GM19452 (cell line): ENCODE measurements around the gene ITPR2.
"Not testable (repeated sequence)": the region's sequence is repeated elsewhere in the genome, so short reads cannot be mapped to it uniquely, and the experiment has no call there.

Experiments
- ATAC-seq: cut with Tn5 transposase; IDR thresholded peaks from one replicate; pipeline ENCODE4 v1.9.1; 2021; ENCODE audit not compliant: unreplicated experiment

The ITPR2 gene

DNA sequence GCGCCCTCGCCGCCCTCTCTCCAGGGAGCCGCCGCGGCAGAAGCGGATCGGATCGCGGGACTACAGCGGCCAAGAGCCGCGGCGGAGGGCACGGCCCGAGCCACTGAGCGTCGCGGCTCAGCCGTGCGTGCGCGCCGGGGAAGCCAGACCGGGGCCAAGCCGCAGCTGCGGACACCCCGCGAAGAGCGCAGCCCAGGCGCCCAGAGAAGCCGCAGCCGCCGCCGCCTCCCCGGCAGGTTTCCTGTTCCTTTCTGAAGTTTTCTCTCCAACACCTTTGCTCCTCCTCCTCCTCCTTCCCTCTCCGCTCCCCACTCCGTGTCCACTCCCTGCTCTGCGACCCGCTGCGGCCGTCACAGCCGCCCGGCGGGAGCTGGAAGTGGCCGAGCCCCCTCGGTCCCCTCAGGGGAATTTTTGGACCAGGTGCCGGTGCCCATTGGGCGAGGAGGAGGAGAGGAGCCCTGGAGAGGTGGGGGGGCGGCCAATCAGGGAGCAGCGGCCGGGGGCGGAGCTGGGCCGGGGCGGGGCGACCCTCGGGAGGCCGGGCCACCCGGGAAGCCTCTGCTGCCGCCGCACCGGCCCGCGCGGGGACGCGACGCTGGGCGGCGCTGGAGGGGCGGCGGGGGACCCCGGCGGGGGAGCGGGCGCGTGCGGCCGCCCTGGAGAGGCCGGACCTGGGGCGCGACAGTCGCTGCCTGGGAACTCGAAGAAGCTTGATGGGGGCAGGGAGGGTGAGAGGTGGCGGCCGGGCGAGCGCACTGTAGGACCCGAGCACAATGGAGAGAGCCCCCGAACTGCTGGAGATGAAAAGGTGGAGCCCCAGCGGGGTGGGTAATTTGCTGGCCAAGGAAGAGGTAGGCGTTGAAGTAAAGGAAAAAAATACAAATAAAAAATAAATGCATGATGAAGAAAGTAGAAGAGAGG, at the start of gene ITPR2:
Gene ITPR2 (minus strand): TSS at position 373 of the 921 bp plus-strand sequence. CDS start 413 bp downstream, outside the sequence.
- peak; percentile 60 for ATAC-seq

DNA sequence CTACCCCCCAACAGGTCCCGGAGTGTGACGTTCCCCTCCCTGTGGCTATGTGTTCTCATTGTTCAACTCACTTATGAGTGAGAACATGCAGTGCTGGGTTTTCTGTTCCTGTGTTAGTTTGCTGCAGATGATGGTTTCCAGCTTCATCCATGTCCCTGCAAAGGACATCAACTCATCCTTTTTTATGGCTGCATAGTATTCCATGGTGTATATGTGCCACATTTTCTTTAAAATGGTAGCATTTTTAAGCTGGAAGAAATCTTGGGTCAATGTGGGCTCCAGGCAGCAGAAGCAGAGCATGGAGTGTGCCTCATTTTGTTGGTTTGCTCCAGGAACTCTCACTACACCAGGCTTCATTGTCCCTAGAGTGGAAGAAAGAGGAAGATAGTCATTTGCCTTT, 47.6 kb upstream of the ITPR2 start:
- ATAC-seq: no peak

DNA sequence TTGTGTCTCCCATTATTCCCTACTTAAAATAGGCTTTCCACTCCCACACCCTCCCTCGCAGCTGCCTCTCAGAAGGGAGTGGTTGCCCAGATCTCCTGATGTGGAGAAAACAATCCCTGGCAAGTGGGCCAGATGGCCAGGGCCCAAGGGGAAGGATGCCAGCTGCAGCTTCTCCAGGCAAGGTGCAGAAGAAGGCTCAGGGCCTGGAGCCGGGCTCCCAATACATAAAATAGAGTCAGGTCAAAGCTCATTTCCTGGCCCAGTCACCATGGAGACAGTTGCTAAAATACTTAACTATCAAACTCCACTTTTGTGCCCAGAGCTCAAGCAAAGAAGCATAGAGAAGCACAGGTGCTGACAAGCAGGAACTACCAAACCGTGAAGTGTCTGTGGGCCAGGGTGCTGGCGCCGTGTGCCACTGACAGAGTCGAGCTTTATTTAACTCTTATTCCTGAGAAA, 45.7 kb upstream of the ITPR2 start:
- no peak for ATAC-seq

DNA sequence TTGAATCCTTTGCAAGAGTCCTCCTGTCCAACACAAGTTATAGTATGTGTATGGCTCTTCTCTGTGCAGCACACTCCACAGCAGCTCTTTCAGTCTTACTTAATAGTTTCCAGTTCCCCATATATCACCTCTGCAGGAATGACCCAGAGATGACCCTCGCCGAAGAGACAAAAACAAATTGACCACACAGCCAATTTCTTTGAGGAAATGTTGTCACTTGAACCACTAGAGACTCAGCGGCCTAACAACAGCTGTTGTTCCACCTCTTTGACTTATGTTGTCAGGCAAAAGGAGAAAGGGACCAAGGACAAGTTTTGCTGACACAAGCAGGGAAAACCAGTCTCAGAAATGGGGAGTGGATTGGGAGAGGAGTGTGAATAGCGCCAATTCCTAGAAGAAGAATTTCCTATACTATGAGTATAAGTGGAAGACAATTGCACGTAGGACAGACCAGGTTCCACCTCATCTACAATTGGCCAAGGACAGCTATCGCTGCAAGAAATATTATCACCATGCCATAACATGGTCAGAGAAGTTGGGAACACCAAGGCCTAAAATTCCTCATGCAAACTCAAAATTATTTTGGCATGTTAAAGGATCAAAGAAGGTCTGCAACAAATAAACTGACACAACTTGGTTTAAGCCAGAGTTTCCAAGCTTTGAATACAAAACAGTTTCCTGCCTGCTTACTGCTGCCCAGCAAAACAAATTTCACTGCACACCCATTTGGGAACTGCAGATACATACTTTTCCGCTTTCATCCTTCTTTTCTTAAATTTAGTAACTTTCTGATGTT, 41.7 kb upstream of the ITPR2 start:
- peak; percentile 67 for ATAC-seq

DNA sequence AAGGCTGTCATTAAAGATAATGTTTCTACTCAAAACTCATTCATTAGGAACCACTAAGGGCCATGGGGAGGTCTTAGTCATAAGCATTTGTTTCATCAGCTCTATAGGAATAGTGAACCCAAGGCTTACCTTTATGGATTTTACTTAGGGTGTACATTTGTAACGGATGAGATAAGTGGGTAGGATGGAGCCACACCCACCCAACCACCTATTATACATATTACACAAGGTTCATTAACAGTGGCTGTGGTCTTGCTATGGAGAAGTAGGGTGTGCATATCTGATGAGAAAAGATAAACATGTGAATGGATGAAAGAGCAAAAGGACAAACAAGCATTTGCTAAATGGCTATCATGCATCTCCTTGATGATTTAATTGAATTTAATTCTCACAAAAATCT, 39.6 kb upstream of the ITPR2 start:
- no peak for ATAC-seq

DNA sequence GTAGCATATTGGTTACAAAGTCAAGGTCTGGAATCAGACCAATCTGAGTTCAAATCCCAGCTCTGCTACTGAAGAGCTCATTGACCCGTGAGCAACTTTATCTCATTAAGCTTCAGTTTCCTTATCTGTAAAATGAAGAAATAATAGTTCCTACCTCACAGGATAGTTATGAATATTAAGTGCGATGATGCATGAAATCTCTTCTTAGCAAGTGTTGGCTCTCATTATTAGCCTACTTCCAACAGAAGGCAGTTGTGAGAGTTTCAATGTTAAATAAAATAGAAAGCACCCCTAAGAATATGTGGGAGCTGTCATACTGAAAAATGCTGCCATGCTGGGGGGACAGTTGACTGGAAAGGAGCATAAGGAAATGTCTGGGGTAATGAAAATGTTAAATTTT, 39.0 kb upstream of the ITPR2 start:
- ATAC-seq: no peak

DNA sequence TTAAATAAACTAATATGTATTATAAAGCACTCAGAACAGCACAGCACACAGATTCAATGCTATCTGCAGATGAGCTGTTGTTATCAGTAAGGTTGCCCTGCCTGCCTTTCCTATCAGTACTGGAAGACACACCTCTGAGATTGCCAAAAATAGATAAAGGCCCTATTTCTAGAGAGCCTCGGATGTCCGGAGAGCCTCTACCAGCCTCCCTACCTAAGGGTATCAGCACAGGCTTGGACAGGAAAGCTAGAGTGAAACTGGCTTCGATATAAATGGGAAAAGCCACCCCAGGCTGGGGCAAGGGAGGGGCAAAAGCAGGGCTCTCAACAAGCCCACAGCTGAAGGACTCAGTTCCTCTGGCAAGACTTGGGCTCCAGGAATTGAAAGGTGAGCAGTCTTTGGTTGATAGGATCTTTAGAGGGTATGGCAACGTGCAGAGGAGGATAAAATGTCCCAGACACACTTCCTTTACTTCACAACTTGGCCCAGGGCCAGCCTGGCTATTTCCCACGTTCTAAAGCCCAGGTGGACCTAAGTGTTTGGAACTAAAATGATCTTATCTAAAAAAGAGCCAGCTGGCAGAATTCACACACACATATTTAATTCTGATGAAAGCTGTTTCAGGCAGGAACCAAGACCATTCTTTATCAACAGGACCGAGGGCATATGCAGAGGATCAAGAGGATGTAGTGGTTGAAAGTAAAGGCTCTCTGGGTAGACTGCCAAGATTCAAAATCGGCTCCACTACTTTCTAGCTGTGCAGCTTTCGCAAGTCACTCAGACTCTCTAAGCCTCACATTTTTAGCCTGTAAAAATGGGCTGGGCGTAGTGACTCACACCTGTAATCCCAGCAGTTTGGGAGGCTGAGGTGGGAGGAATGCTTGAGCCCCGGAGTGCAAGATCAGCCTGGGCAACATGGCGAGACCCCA, 37.8 kb upstream of the ITPR2 start:
- no peak for ATAC-seq

DNA sequence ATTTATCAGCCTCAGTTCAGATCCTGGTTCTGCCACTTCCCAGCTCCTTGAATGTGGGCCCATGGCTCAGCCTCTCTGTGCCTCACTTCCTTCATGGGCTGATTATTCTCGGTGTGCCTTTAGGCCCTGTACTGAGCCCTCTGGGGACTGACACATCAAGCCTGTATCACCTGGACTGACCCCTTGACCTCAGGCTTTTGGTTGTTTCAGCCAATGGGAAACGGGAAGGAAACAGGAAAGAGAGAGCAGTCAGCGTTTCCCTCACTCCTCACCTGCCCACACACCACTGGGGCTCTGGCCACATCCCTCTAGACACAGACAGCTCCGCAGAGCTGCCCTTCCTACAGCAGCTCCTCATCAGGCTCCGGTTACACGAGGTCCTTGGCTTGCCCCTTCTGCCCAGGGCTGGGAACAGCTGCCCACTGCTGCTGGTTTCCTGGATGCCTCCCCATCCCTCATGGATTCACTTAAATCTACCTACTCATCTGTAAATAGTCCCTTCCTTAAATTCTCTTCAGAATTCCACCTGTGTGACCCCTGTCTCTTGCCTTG, 37.0 kb upstream of the ITPR2 start:
- ATAC-seq: no peak

DNA sequence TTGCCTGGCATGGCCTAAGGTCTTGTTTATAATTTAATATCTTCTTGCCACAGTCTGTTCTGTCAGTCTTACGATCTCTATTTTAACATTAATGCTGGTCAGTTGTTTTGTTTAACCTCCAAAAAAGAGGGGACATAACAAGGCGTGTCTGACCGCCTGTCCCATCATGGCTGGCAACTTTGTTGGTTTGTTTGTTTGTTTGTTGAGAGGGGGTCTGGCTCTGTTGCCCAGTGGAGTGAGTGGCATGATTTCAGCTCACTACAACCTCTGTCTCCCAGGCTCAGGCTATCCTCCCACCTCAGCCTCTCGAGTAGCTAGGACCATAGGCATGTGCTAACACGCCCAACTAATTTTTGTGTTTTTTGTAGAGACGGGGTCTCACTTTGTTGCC, 36.1 kb upstream of the ITPR2 start:
- no peak for ATAC-seq

DNA sequence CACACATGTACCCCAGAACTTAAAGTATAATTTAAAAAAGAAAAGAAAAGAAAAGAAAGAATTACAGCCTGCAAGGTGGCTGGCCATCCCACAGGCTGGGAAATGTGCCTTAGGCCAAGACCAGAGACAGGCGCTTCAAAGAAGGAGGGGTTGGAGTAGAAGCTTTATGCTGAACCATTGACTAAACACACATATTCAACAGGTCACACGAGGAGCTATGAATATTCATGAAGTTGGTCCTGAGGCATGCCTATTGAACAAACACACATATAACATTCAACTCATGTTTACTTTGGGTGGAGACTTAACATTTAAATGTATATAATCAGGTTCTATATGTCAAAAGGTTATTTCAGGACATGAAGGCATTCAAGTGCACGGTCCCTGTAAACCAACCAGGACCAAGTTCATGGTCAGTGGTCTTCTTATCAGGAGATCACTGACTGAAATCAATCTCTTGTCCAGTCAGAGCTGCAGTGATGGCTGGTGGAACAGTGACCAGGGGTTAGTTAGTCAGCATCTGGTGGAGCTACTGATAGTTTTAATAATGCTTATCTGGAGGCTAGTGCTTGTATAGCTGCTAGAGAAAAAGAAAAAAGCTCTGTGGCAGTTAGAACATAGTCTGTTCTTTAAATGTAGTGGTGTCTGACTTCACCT, 35.6 kb upstream of the ITPR2 start:
- ATAC-seq: no peak

DNA sequence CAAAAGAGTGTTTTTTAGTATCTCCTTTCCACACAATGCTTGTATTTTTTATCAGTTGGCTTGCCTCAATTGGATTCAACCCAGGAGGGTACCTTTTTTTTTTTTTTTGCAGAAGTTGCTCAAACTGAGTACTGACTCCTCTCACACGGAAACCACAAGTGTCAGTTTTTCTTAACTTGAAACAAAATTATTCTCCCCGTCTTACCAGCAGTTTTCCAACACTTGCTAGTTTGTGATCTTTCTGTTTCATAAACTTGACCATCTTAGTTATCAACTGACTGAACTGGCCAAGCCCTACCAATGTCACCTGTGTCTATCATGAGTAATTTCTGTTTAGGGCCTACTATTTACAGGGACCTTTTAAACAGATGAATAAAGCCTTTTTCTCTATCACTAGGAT, 34.1 kb upstream of the ITPR2 start:
- ATAC-seq: peak; percentile 81

DNA sequence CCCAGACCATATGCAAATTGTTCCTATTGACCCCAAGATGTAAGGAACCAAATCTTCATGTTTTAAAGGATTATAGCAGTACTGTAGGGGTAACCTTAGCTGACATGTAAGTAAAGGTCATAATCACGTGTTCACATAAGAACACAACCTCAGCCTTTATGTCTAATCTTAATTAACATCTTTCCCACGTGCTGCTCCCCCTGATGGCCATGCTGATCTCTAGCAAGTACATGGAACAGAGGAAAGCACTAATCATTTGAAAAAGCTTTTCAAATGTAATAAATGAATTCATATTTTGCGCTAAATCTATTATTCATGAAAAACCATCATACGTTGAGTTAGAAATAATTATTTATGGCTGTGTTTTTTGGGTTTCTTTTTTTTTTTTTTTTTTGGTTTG, 30.5 kb upstream of the ITPR2 start:
- no peak for ATAC-seq

DNA sequence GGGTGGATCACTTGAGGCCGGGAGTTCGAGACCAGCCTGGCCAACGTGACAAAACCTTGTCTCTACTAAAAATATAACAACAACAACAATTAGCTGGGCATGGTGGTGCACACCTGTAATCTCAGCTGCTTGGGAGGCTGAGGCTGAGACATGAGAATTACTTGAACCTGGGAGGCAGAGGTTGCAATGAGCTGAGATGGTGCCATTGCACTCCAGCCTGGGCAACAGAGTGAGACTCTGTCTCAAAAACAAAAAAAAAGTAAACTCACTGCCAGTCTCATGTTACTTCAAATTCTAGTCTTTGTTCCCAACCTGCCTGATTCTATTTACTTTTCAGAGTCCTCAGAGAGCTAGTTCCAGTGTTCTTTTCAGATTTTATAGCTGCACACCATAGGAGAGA, 29.8 kb upstream of the ITPR2 start:
- ATAC-seq: not testable (repeated sequence)

DNA sequence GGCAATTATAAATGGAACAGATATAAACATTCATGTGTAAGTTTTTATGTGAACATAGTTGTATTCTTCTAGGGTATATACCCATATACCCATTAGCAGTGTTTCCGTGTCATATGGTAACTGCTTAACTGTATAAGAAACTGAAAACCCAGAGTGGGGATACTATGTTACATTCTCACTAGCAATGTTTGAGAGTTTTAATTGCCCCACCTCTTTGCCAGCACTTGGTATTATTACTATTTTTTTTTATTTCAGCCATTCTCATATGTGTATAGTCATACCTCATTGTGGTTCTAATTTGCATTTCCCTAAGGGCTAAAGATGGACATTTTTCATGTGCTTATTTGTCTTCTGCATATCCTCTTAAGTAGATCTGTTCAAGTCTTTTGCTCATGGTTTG, 28.7 kb upstream of the ITPR2 start:
- ATAC-seq: no peak

DNA sequence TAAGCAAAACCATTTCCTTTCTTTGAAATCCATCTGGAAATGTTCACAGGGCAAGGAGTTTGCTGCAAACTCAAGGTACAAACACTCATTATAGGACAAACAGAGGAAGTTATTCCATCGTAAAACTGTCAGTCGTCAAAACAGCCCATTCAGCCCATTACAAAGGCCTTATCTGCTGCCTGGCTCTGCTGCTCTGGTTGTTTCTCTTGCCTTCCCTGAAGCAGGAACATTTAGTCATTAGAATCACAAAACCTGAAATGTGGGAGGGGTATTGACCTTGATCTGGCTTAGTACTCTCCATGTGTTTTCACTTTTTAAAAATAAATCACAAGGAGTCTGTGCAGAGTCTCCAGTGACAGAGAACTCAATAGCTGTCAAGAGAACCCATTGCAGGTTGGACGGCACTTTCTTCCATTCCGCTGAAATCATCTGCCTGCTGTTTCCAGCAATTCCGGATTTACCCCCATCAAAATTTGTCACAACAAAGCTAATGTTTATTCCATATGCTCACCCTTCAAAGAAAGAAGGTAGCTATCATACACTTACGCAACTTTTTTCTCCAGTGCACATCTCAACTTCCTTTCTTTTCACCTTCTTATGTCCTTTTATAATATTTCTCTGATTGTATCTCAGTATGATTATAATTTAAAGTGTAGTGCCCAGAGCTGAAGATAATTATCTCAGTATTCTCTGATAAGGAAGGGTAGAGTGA, 24.6 kb upstream of the ITPR2 start:
- no peak for ATAC-seq

DNA sequence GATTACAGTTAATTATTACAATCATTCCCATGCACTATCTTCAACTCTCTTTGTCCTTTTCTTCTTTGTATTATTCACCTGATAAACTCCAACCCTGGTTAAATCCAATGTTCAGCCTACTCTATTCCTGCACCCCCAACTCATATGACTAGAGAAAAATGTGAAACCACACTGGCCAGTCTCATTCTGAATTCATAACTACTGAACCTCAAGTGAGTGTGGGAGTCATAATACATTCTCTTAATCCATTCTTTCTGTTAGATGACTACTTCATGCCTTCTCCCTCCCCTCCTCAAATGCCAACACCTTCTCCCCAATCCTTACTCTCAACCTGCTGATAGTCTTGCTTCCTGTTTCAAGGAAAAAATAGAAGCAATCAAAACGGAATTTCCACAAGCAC, 22.3 kb upstream of the ITPR2 start:
- no peak for ATAC-seq

DNA sequence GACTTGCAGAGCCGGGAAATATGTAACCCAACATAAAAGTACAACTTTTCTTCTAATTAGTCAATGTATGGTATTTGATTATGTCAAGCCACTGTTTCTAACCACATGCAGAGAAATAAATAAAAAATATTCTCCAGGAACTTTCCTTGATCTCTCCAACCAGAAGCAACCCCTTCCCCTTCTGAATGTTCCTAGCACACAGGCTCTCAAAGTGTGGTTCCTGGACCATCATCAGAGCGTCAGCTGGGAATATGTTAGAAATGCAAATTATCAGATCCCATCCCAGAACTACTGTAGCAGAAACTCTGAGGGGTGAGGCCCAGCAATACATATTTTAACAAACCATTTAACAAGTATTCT, 21.0 kb upstream of the ITPR2 start:
- peak; percentile 25 for ATAC-seq

DNA sequence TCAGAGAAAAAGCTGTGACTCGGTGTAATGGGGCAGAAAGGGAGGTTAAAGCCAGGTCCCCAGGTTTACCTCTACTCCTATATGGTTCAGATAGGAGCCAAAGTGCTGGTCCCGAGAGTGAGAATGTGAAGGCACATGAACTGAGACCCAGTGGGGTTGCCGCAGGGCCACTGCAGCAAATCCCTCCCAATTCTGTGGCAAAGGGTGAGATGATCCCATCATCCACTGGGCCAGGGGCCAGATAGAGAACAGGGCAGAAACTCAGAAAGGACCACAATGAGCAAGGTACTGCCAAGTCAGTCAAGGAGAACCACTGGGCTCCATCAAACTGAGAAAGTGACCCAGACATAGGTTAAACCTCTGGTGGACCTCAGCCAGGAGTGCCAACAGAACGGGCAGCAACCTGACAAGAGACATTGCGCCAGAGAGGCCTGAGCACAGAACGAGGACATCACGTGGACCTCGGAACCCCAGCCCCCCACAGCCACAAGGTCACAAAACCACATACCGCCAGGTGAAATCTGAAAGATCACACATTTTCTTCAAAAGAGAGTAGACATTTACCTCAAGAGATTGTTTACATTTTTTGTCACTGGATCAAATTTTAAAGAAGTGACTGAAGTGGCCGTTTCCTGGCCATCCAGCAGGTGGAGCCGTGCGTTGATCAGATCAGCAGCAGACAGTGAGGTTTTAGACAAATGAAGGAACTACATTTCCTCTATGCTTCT, 20.5 kb upstream of the ITPR2 start:
- peak; percentile 84 for ATAC-seq
